HEK293 (cell line): Measurements from ENCODE around the gene NEMP2.

Experiments used
- GLIS2 ChIP-seq: fragments of 450-650 bp; formaldehyde crosslinking; IDR thresholded peaks from 2 replicates; pipeline ENCODE4 v1.5.1; 2016; ENCODE audit warnings: missing biosample characterization, missing genetic modification characterization
- HIC1 ChIP-seq: fragments of 450-650 bp; formaldehyde crosslinking; IDR thresholded peaks from 2 replicates; pipeline ENCODE4 v1.5.1; 2016; ENCODE audit warnings: missing biosample characterization, missing genetic modification characterization
- KLF16 ChIP-seq: fragments of 450-650 bp; formaldehyde crosslinking; IDR thresholded peaks from 2 replicates; pipeline ENCODE4 v1.5.1; 2017; ENCODE audit warnings: missing biosample characterization, missing genetic modification characterization
- MEIS1 ChIP-seq: sonication (generic); formaldehyde crosslinking; IDR thresholded peaks from 2 replicates; pipeline ENCODE4 v1.8.1; 2022; ENCODE audit warnings: missing genetic modification reagents, mild to moderate bottlenecking, borderline replicate concordance
- MZF1 ChIP-seq: fragments of 450-650 bp; formaldehyde crosslinking; IDR thresholded peaks from 2 replicates; pipeline ENCODE4 v1.5.1; 2017; ENCODE audit warnings: missing biosample characterization, missing genetic modification characterization, borderline replicate concordance
- PRDM2 ChIP-seq: fragments of 450-650 bp; formaldehyde crosslinking; IDR thresholded peaks from 2 replicates; pipeline ENCODE4 v1.5.1; 2016; ENCODE audit warnings: missing biosample characterization, missing genetic modification characterization, borderline replicate concordance
- YY1 ChIP-seq: fragments of 450-650 bp; formaldehyde crosslinking; IDR thresholded peaks from 2 replicates; pipeline ENCODE4 v1.5.1; 2018; ENCODE audit warnings: missing biosample characterization, missing genetic modification characterization
- ZBTB26 ChIP-seq: fragments of 450-650 bp; formaldehyde crosslinking; optimal IDR thresholded peaks from 2 replicates; pipeline ENCODE3; 2016; ENCODE audit warnings: missing biosample characterization, mild to moderate bottlenecking, missing genetic modification characterization
- ZFP37 ChIP-seq: fragments of 450-650 bp; formaldehyde crosslinking; IDR thresholded peaks from 2 replicates; pipeline ENCODE4 v1.5.1; 2016; ENCODE audit warnings: missing biosample characterization, missing genetic modification characterization
- ZNF138 ChIP-seq: fragments of 450-650 bp; formaldehyde crosslinking; IDR thresholded peaks from 2 replicates; pipeline ENCODE4 v1.5.1; 2016; ENCODE audit warnings: missing biosample characterization, missing genetic modification characterization, borderline replicate concordance
- ZNF146 ChIP-seq: fragments of 450-650 bp; formaldehyde crosslinking; IDR thresholded peaks from 2 replicates; pipeline ENCODE4 v1.5.1; 2016; ENCODE audit warnings: missing biosample characterization, missing genetic modification characterization
- ZNF16 ChIP-seq: fragments of 450-650 bp; formaldehyde crosslinking; IDR thresholded peaks from 2 replicates; pipeline ENCODE4 v1.5.1; 2016; ENCODE audit warnings: low read depth, missing biosample characterization, missing genetic modification characterization
- ZNF23 ChIP-seq: fragments of 450-650 bp; formaldehyde crosslinking; IDR thresholded peaks from 2 replicates; pipeline ENCODE4 v1.5.1; 2016; ENCODE audit warnings: missing biosample characterization, missing genetic modification characterization, borderline replicate concordance
- ZNF266 ChIP-seq: fragments of 450-650 bp; formaldehyde crosslinking; IDR thresholded peaks from 2 replicates; pipeline ENCODE4 v1.5.1; 2016; ENCODE audit warnings: missing biosample characterization, missing genetic modification characterization, low read depth
- ZNF324 ChIP-seq: fragments of 450-650 bp; formaldehyde crosslinking; IDR thresholded peaks from 2 replicates; pipeline ENCODE4 v1.5.1; 2016; ENCODE audit warnings: missing biosample characterization, missing genetic modification characterization
- ZNF398 ChIP-seq: fragments of 450-650 bp; formaldehyde crosslinking; IDR thresholded peaks from 2 replicates; pipeline ENCODE4 v1.5.1; 2017; ENCODE audit warnings: missing biosample characterization, missing genetic modification characterization
- ZNF449 ChIP-seq: fragments of 450-650 bp; formaldehyde crosslinking; IDR thresholded peaks from 2 replicates; pipeline ENCODE4 v1.5.1; 2017; ENCODE audit warnings: missing biosample characterization, mild to moderate bottlenecking, missing genetic modification characterization, moderate library complexity
- ZNF510 ChIP-seq: fragments of 450-650 bp; formaldehyde crosslinking; IDR thresholded peaks from 2 replicates; pipeline ENCODE4 v1.5.1; 2018; ENCODE audit warnings: mild to moderate bottlenecking, missing genetic modification characterization, missing biosample characterization; ENCODE audit not compliant: insufficient replicate concordance
- ZNF513 ChIP-seq: fragments of 450-650 bp; IDR thresholded peaks from 2 replicates; pipeline ENCODE4 v1.5.1; 2018; ENCODE audit warnings: missing biosample characterization, missing genetic modification characterization
- ZNF639 ChIP-seq: fragments of 450-650 bp; formaldehyde crosslinking; IDR thresholded peaks from 2 replicates; pipeline ENCODE4 v1.5.1; 2016; ENCODE audit warnings: missing biosample characterization, missing genetic modification characterization
- ZNF670 ChIP-seq: fragments of 450-650 bp; formaldehyde crosslinking; IDR thresholded peaks from 2 replicates; pipeline ENCODE4 v1.5.1; 2016; ENCODE audit warnings: missing biosample characterization, missing genetic modification characterization, low read depth
- ZNF777 ChIP-seq: fragments of 450-650 bp; formaldehyde crosslinking; IDR thresholded peaks from 2 replicates; pipeline ENCODE4 v1.5.1; 2017; ENCODE audit warnings: missing biosample characterization, missing genetic modification characterization, borderline replicate concordance

NEMP2 gene

GRCh38 chr2:190534310-190535120 lies at the start of gene NEMP2 (continued):
- no peak for TF ChIP-seq ZNF670 (tag by site-specific recombination)
- TF ChIP-seq ZNF23 (tag by site-specific recombination), result no peak
- peak; percentile 31; the same call in 1 of the 2 replicates for TF ChIP-seq YY1 (tag by site-specific recombination)
- no peak for TF ChIP-seq ZNF510 (tag by site-specific recombination)
- TF ChIP-seq ZFP37 (tag by site-specific recombination), result no peak
- TF ChIP-seq ZNF639, result no peak
- TF ChIP-seq ZNF146, result no peak
- TF ChIP-seq ZNF266 (tag by site-specific recombination), result no peak
- no peak for TF ChIP-seq ZNF513 (tag by site-specific recombination)
- TF ChIP-seq HIC1, result peak; percentile 74; the same call in 1 of the 2 replicates
- no peak for TF ChIP-seq MZF1 (tag by site-specific recombination)
- no peak for TF ChIP-seq MEIS1
- TF ChIP-seq ZNF138 (tag by site-specific recombination), result no peak
- TF ChIP-seq ZNF777 (tag by site-specific recombination), result no peak
- TF ChIP-seq ZNF16 (tag by site-specific recombination), result no peak
- TF ChIP-seq KLF16 (tag by site-specific recombination), result peak; percentile 74
- TF ChIP-seq ZNF398 (tag by site-specific recombination), result peak; percentile 74
- peak; percentile 90 for TF ChIP-seq GLIS2 (tag by site-specific recombination)
- no peak for TF ChIP-seq ZNF324
- TF ChIP-seq ZNF449 (tag by site-specific recombination), result peak; percentile 78
- TF ChIP-seq PRDM2 (tag by site-specific recombination), result no peak
- TF ChIP-seq ZBTB26 (tag by site-specific recombination), result peak; percentile 94
